ENCODE measurements around the gene SMOC2.
"Not testable (repeated sequence)": the region's sequence is repeated elsewhere in the genome, so short reads cannot be mapped to it uniquely, and the experiment has no call there.

The SMOC2 gene

GRCh38 chr6:168663041-168663440, 222.1 kb downstream of the SMOC2 start:
- DNase-seq (ENCODE audit: low read depth), result no peak

DNA sequence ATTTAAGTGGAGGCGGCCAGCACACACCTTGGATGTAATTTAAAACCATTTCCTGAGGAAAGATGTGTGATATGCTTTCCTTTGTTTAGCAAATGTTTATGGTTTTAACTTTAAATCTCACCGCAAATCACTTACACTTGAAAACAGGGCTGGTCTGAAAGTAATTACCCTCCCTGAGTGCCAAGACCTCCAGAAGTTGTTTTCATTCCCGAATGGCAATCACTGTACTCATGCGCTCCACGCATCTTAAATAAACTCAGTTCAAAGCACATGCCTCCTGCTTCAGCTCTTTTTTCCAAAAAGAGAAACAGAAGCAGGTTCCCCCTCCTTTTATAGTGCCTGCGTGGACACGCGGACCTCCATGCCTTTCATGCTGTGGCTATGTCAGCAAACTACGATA, 224.0 kb downstream of the SMOC2 start:
- DNase-seq (ENCODE audit: low read depth), result no peak

- no peak for DNase-seq (ENCODE audit: low read depth)
Observed at GRCh38 chr6:168666170-168666569, 225.2 kb downstream of the SMOC2 start.

GRCh38 chr6:168666699-168667427, 225.9 kb downstream of the SMOC2 start:
- no peak for DNase-seq (ENCODE audit: low read depth)

DNA sequence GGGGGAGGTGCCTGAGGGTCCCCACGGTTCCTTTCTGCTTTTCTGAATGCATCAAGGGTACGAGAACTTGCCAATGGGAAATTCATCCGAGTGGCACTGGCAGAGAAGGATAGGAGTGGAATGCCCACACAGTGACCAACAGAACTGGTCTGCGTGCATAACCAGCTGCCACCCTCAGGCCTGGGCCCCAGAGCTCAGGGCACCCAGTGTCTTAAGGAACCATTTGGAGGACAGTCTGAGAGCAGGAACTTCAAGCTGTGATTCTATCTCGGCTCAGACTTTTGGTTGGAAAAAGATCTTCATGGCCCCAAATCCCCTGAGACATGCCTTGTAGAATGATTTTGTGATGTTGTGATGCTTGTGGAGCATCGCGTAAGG, 226.4 kb downstream of the SMOC2 start:
- DNase-seq (ENCODE audit: low read depth), result no peak

- DNase-seq (ENCODE audit: low read depth), result no peak
Observed at GRCh38 chr6:168670401-168670985, 229.5 kb downstream of the SMOC2 start.

DNA sequence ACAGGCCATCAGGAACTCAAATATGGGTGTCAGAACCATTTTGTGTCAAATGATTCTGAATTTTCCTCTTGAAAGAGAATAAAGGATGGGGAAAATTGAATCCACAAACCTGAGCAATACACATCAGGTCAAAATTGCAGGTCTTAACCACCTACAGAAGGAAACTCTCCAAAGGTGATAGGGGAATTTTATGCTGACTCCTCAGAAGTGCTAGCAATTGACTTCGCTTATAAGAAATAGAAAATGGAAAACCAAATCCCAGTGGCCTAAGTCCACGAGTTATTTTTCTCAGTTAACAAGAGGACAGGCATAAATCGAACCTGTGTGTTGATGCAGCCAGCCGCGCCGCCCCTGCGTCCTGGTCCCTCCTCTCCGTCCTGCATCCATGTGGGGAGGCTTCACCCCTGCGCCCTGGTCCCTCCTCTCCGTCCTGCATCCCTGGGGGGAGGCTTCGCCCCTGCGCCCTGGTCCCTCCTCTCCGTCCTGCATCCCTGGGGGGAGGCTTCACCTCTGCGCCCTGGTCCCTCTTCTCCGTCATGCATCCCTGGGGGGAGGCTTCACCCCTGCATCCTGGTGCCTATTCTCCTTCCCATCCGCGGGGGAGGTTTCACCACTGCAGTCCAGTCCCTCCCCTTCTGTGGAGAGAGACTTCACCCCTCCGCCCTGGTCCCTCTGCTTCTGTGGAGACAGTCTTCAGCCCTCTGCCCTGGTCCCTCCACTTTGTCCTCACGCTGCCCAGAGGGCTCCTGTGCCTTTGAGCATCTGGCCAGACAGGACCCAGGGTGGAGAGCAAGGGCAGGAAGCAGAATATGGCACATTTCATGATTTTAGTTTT, 230.3 kb downstream of the SMOC2 start:
- no peak for DNase-seq (ENCODE audit: low read depth)

DNA sequence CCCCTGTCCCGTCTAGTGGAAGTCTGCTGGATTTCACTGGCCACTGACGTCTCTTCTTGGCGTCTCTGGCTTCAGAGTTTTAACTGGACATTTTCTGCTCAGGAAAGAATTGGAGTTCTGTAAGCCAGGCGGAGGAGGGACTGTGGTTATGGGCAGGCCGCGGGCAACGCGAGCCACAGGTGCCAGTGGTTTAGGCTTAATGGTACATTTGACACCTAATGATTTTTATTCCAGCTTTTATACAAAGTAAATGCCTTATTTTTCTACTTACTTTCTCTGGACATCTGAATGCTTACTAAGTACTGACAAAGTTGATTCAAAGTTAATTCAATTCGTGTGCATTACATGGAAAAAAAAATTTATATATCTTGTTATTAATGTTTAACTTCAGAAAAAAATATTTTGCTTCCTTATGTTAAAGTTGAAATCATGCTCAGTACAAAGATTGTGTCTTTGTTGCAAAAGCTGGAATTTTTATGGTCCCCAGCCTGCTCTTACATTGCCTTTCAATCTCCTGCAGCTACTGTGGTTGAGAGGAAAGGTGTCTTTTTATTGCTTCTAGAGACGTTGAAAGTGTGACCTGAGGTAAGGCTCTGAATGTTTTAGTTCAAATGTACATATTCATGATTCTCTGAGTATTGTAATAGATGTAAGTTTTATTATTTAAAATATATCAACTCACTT, 231.0 kb downstream of the SMOC2 start:
- no peak for DNase-seq (ENCODE audit: low read depth)

- no peak for DNase-seq (ENCODE audit: low read depth)
Observed at GRCh38 chr6:168674595-168674994, 233.6 kb downstream of the SMOC2 start.

GRCh38 chr6:168675375-168675774, 234.4 kb downstream of the SMOC2 start:
- DNase-seq (ENCODE audit: low read depth), result no peak

GRCh38 chr6:168675933-168676551, 235.1 kb downstream of the SMOC2 start:
- DNase-seq (ENCODE audit: low read depth), result no peak

GRCh38 chr6:168676552-168677322, 235.8 kb downstream of the SMOC2 start:
- no peak for DNase-seq (ENCODE audit: low read depth)

DNA sequence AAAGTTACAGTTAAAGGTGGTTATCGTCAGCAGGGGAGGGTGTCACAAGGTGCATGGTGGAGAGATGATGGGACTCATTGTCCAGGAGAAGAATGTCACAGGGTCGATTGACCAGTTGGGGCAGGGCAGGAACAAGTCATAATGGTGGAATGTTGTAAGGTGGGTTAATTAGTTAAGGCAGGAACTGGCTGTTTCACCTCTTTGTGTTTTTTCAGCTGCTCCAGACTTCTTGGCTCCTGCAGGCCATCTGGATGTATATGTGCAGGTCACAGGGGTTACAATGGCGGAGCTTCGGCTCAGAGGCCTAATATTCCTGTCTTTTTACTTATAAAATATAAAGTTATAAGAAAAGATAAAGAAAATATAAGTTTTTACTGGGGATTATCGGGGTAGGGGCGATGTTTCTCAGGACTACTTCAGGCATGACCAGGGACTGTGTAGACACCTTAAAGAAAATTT, 236.4 kb downstream of the SMOC2 start:
- DNase-seq (ENCODE audit: low read depth), result not testable (repeated sequence)

DNA sequence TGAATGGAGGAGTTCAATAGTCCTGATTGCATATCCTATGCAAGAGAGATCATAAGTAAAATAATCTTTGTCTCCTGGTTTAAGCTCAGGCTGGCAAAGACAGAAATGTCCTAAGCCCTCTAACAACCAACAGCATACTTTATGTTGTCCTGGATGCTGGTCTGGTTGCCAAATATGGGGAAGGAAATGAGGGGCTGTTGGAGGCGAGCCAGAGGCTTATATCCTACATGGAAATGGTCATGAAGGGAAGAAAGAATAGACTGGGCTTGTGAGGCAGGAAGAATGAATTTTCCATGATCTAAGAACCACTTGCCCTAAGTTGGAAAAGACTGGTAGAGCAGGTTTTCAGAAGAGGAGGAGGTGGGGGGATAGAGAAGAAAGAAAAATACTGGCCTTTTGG, 237.1 kb downstream of the SMOC2 start:
- no peak for DNase-seq (ENCODE audit: low read depth)

DNA sequence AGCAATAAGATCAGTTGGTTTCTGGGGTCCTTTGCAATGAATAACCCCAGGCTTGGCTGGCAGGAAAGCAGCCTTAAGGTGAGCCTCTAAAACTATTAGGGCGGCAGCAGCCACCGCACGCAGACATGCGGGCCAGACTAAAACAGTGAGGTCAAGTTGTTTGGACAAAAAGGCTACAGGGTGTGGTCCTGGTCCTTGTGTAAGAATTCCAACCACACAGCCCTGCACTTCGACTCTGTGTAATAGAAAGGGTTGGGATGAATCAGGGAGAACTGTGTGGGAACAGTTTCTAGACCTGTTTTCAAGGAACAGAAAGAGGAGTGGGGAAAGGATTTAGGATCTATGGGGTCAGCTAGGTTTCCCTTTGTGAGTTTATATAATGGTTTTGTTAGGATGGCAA, 237.6 kb downstream of the SMOC2 start:
- DNase-seq (ENCODE audit: low read depth), result no peak

DNA sequence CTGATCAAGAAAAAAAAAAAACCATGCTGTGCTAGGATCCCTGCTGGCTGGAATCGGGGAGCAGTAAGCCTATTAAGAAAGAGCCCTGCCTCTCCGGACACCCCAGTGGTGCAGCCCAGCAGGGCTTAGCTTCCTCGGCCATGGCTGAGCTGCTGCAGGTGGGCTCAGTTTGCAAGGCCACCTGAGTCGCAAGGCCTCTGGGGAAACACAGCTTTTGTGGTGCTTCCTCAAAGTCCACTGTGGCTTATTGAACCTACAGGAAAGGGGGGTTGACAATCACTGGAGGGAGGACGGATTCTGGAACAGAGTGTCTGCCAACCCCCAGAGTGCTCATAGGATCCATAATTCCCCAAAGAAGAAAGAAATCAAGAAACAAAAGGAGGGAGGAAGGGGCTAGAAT, 240.8 kb downstream of the SMOC2 start:
- DNase-seq (ENCODE audit: low read depth), result no peak

DNA sequence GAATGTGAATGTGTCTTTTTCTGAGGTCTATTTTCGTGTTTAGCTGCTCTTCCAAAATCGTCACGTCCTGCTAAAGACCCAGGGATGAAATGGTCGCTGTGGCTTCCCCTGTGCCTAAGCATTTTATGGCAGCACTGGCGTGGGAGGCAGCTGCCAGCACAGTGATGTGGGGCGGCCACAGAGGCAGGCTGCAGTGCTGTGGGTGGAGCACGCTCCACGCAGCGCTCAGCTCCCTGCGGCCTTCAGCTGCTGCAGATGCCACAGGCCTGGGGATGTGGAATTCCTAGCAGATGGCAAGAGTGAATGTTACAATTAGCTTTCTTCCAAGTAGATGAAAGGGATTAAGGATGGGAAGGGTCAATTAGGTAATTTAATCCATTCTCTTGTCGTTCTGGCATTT, 242.6 kb downstream of the SMOC2 start:
- DNase-seq (ENCODE audit: low read depth), result no peak

DNA sequence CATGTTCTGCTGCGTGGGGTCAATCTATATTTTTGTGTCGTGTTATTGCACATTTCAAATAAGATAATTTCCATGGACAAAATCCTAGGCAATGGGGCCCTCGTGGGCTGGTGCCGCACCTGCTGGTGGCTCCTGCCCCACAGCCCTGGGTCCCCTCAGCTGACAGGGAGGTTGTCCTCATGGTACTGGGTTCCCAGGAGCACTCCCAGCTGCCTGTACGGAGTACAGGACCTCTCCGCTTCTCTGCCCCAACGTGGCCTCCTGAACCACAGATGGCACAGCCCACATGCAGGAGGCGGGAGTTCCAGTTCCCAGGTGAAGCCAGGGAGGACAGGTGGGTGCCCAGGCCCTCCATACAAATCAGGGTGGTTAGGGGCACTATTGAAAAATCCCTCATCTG, 243.5 kb downstream of the SMOC2 start:
- DNase-seq (ENCODE audit: low read depth), result no peak

DNA sequence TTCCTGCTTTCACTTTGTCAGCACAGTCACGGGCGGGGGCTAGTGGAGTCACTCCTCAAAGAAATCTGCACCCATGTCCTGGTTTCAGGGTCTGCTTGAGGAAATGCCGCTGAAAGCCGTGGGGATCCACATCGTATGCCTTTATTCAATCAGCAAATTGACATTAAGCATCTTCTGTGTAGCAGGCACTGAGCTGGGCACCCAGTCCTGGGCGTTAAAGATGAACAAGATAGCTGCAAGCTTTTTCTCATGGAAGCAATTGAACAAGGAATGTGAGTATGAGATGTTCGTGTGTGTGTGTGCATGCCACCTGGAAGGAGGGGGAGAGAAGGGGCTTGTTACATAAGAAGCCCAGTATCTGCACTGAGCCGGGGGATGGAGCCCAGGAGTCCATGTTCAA, 243.9 kb downstream of the SMOC2 start:
- DNase-seq (ENCODE audit: low read depth), result no peak

DNA sequence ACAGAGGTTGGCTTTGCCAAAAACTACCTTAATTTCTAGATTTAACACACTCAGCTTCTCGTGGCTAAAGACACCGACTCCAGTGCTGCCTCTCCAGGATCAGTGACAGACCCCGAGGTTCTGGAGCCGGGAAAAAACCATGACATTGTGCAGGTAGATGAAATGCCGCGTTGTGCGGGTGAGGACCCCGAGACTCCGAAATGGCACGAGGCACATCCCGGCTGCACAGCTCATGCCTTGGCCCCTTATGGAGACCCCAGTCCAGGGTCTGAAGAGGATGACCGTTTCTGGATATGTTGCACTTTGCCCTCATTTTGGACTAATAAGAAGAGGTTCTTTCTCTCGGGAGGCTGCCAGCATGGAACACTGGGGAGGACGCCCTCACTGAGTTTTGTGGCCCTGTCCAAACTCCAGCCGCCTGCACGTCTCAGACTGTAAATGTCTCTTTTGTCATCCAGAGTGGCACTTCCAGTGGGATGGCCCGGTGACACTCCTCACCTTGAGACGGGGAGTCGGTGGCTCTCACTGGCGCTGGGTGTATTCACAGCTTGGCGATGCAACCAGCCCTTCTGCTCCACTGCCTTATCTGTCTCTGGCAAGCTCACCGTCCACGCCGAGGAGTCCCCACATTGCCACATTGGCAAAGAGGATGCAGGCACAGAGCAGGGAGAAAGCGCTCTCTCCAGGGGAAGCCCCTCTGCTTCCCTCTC, 245.2 kb downstream of the SMOC2 start:
- DNase-seq (ENCODE audit: low read depth), result no peak

All from ELR (cell line).